ENCODE data around the gene FMO5. TPM values are rescaled to one million over a fixed set of nuclear protein-coding genes. Genes with fewer than 3 reads are reported as not detected.

The FMO5 gene
- total RNA-seq, 1 donor from 2014 or later = 2.2 TPM

GRCh38 chr1:147169840-147170674, 55.1 kb downstream of the FMO5 start:
- Mint-ChIP-seq H3K9me3 (ENCODE audit: unreplicated experiment) (peaks cover 2% of the 10 kb centered on the region), H3K4me1 (ENCODE audit: unreplicated experiment) (peaks cover 69% of the 10 kb centered on the region), H3K27ac (ENCODE audit: unreplicated experiment) (peak overlapping the region; percentile 81), H3K4me3 (ENCODE audit: unreplicated experiment) (peak overlapping the region; percentile 98), H3K27me3 (ENCODE audit: unreplicated experiment) (no peaks in the 10 kb centered on the region), H3K36me3 (ENCODE audit: unreplicated experiment) (peaks cover 16% of the 10 kb centered on the region)
- no peak for DNase-seq (ENCODE audit: extremely low spot score, unreplicated experiment)
- TF ChIP-seq CTCF (IDR thresholded peaks at IDR 0.05) = no peak

- DNase-seq (ENCODE audit: extremely low spot score, unreplicated experiment) = no peak
- H3K27me3 Mint-ChIP-seq (ENCODE audit: unreplicated experiment) = no peaks in the 10 kb centered on the region
- peaks cover 15% of the 10 kb centered on the region for H3K36me3 Mint-ChIP-seq (ENCODE audit: unreplicated experiment)
- peaks cover 65% of the 10 kb centered on the region for H3K4me1 Mint-ChIP-seq (ENCODE audit: unreplicated experiment)
- no peaks in the 10 kb centered on the region for H3K9me3 Mint-ChIP-seq (ENCODE audit: unreplicated experiment)
- no peak overlapping the region for H3K4me3 Mint-ChIP-seq (ENCODE audit: unreplicated experiment)
- TF ChIP-seq CTCF (IDR thresholded peaks at IDR 0.05) = no peak
- H3K27ac Mint-ChIP-seq (ENCODE audit: unreplicated experiment) = peak overlapping the region; percentile 20
Observed at GRCh38 chr1:147169171-147169570, 56.0 kb downstream of the FMO5 start.

DNA sequence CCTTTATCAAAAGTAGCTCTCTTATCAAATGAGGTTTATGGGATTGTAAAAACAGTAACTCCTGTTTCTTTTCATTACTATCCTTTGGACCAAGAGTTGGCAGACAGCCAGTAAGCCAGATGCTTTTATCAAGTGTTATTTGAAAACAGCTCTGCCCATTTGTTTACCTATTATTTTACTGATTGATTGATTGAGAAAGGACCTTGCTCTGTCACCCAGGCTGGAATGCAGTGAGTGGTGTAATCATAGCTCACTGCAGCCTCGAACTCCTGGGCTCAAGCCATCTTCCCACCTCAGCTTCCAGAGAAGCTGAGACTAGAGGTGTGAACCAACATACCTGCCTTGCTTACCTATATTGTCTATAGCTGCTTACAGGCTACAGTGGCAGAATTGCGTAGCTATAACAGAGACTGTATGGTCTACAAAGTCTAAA, 56.5 kb downstream of the FMO5 start:
- no peak for TF ChIP-seq CTCF (IDR thresholded peaks at IDR 0.05)
- Mint-ChIP-seq H3K27ac (ENCODE audit: unreplicated experiment) (peak overlapping the region; percentile 90), H3K4me3 (ENCODE audit: unreplicated experiment) (no peak overlapping the region)

GRCh38 chr1:147167365-147167764, 57.8 kb downstream of the FMO5 start:
- Mint-ChIP-seq H3K4me1 (ENCODE audit: unreplicated experiment) (peaks cover 51% of the 10 kb centered on the region), H3K27ac (ENCODE audit: unreplicated experiment) (peak overlapping the region; percentile 90), H3K27me3 (ENCODE audit: unreplicated experiment) (no peaks in the 10 kb centered on the region), H3K4me3 (ENCODE audit: unreplicated experiment) (no peak overlapping the region), H3K36me3 (ENCODE audit: unreplicated experiment) (peaks cover 17% of the 10 kb centered on the region), H3K9me3 (ENCODE audit: unreplicated experiment) (no peaks in the 10 kb centered on the region)
- no peak for TF ChIP-seq CTCF (IDR thresholded peaks at IDR 0.05)
- no peak for DNase-seq (ENCODE audit: extremely low spot score, unreplicated experiment)

More for the DNA sequence above, 56.5 kb downstream of the FMO5 start:
- H3K4me1 Mint-ChIP-seq (ENCODE audit: unreplicated experiment) = peaks cover 59% of the 10 kb centered on the region
- H3K36me3 Mint-ChIP-seq (ENCODE audit: unreplicated experiment) = peaks cover 13% of the 10 kb centered on the region
- DNase-seq (ENCODE audit: extremely low spot score, unreplicated experiment) = no peak
- no peaks in the 10 kb centered on the region for H3K27me3 Mint-ChIP-seq (ENCODE audit: unreplicated experiment)
- no peaks in the 10 kb centered on the region for H3K9me3 Mint-ChIP-seq (ENCODE audit: unreplicated experiment)

- H3K4me3 Mint-ChIP-seq (ENCODE audit: unreplicated experiment) = no peak overlapping the region
Observed at GRCh38 chr1:147163019-147163418, 62.1 kb downstream of the FMO5 start.

More at GRCh38 chr1:147163019-147163418, 62.1 kb downstream of the FMO5 start:
- no peak overlapping the region for H3K27ac Mint-ChIP-seq (ENCODE audit: unreplicated experiment)
- no peaks in the 10 kb centered on the region for H3K9me3 Mint-ChIP-seq (ENCODE audit: unreplicated experiment)
- DNase-seq (ENCODE audit: extremely low spot score, unreplicated experiment) = no peak
- H3K36me3 Mint-ChIP-seq (ENCODE audit: unreplicated experiment) = peaks cover 52% of the 10 kb centered on the region
- peaks cover 21% of the 10 kb centered on the region for H3K4me1 Mint-ChIP-seq (ENCODE audit: unreplicated experiment)
- TF ChIP-seq CTCF (IDR thresholded peaks at IDR 0.05) = no peak
- H3K27me3 Mint-ChIP-seq (ENCODE audit: unreplicated experiment) = no peaks in the 10 kb centered on the region
